Naive B cell (primary cell): Measurements from ENCODE around the gene GOLGA6L7. TPM values are rescaled to one million over a fixed set of nuclear protein-coding genes. Genes with fewer than 3 reads are reported as not detected.
"Not testable (repeated sequence)": the region's sequence is repeated elsewhere in the genome, so short reads cannot be mapped to it uniquely, and the experiment has no call there.

ENCODE experiments used
- ATAC-seq, 2 donors: fragments of 150-1000 bp; cut with Tn5 transposase; 2 replicates each; pipeline ENCODE4 v1.10.0; 2021; ENCODE audit warnings: low read depth in 2 of 2, mild to moderate bottlenecking in 2 of 2, moderate library complexity in 2 of 2
- DNase-seq: peaks from one replicate; pipeline ENCODE4 v3.0.0; 2022
- H3K27ac Mint-ChIP-seq, 6 donors: one replicate each; pipeline ENCODE4 v1.8.0; 2020 to 2022; ENCODE audit warnings: mild to moderate bottlenecking in 6 of 6, mixed read lengths in 6 of 6, moderate library complexity in 5 of 6, inconsistent platforms in 2 of 6
- H3K27me3 Mint-ChIP-seq, 3 donors: one replicate each; pipeline ENCODE4 v1.8.0; 2021 to 2022; ENCODE audit warnings: mixed read lengths in 3 of 3, mild to moderate bottlenecking in 1 of 3
- H3K36me3 Mint-ChIP-seq, 2 donors: one replicate each; pipeline ENCODE4 v1.8.0; 2020 to 2022; ENCODE audit warnings: mixed read lengths in 2 of 2, inconsistent platforms in 1 of 2, mild to moderate bottlenecking in 1 of 2
- H3K4me1 Mint-ChIP-seq, 3 donors: one replicate each; pipeline ENCODE4 v1.8.0; 2020 to 2022; ENCODE audit warnings: mixed read lengths in 3 of 3, inconsistent platforms in 1 of 3, mild to moderate bottlenecking in 1 of 3, moderate library complexity in 1 of 3
- H3K4me3 Mint-ChIP-seq, 8 donors: one replicate each; pipeline ENCODE4 v1.8.0; 2020 to 2022; ENCODE audit warnings: mild to moderate bottlenecking in 8 of 8, mixed read lengths in 8 of 8, moderate library complexity in 8 of 8, inconsistent platforms in 2 of 8
- H3K9me3 Mint-ChIP-seq, 7 donors: one replicate each; pipeline ENCODE4 v1.8.0; 2020 to 2022; ENCODE audit warnings: mixed read lengths in 7 of 7, mild to moderate bottlenecking in 5 of 7, inconsistent platforms in 2 of 7, moderate library complexity in 1 of 7
- polyA plus RNA-seq, 6 donors: library from polyadenylated mRNA; unstranded; fragments of 300-500 nt; fragmentation: Illumina TruSeq; gene quantifications; one replicate each; pipeline ENCODE4 v1.2.3, GENCODE V29; 2021; ENCODE audit warnings: low read depth in 6 of 6

The GOLGA6L7 gene
- polyA plus RNA-seq, 6 donors from 2014 or later, result not detected

DNA sequence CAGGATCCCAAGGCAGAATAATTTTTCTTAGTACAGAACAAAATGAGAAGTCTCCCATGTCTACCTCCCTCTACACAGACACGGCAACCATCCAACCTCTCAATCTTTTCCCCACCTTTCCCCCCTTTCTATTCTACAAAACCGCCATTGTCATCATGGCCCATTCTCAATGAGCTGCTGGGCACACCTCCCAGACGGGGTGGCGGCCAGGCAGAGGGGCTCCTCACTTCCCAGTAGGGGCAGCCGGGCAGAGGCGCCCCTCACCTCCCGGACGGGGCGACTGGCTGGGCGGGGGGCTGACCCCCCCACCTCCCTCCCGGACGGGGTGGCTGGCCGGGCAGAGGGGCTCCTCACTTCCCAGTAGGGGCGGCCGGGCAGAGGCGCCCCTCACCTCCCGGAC lies 827 bp upstream of the GOLGA6L7 start:
- not testable (repeated sequence) for DNase-seq, H3K27me3 Mint-ChIP-seq, H3K36me3 Mint-ChIP-seq, H3K9me3 Mint-ChIP-seq, H3K4me1 Mint-ChIP-seq, H3K4me3 Mint-ChIP-seq, ATAC-seq, H3K27ac Mint-ChIP-seq

DNA sequence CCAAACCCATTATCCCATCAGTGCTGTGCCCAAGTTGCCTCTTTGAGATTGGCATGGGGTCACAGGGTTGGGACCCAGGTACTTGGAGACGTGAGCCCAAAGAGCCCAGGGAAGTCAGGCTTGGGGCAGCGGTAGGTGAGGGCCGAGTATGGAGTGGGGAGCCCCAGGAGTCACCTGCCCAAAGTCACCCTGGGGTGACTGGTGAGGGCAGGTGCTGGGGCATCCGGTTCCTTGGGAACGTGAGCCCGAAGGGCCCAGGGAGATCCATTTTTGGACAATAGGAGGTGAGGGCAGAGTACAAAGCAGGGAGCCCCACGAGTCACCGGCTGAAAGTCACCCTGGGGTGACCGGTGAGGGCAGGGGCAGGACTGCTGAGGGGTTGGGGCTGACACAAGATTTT lies 485 bp downstream of the GOLGA6L7 start:
- H3K4me1 Mint-ChIP-seq, H3K36me3 Mint-ChIP-seq, ATAC-seq, DNase-seq, H3K9me3 Mint-ChIP-seq, H3K27ac Mint-ChIP-seq, H3K27me3 Mint-ChIP-seq: not testable (repeated sequence)
- peak overlapping the region in 1 of 8 donors; percentile 35 for H3K4me3 Mint-ChIP-seq

DNA sequence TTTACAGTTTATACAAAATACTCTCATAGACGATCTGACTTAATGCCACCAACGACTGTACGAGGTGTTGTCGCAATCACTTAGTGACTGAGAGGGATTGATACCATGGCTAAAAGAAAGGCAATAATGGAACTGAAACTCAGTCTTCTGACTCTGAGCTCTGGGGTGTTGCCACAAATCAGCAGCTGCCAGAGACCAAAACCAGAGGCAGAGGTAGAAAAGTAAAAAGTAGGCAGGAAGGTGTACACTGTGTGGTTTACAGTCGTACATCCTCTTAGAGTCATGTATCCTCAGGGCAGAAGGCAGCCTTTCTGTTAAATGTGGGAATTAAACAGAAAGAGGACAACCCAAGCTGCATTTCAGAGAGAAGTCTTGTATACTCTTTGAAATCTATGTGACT lies 1.2 kb downstream of the GOLGA6L7 start:
- not testable (repeated sequence) for H3K36me3 Mint-ChIP-seq, H3K27ac Mint-ChIP-seq, H3K27me3 Mint-ChIP-seq, DNase-seq, H3K4me1 Mint-ChIP-seq, H3K9me3 Mint-ChIP-seq, H3K4me3 Mint-ChIP-seq
- ATAC-seq, result peak in 1 of 2 donors; percentile 68

DNA sequence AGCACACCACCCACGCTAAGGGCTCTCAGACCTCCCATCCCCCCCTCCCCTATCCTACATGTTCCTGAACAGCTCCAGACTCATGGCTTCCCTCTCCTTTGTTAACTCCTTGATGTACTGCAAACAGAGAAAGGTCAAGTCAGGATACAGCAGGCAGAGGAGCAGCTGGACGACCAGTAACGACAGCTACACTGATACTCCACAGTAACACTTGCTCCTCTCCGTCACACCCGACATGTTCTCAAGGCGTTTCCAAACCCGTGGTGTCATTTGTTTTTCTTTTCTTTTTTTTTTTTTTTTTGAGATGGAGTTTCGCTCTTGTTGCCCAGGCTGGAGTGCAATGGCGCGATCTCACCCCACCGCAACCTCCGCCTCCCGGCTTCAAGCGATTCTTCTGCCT lies 4.3 kb downstream of the GOLGA6L7 start:
- H3K27ac Mint-ChIP-seq, H3K27me3 Mint-ChIP-seq, H3K9me3 Mint-ChIP-seq, H3K36me3 Mint-ChIP-seq, H3K4me3 Mint-ChIP-seq, ATAC-seq, DNase-seq, H3K4me1 Mint-ChIP-seq: not testable (repeated sequence)

DNA sequence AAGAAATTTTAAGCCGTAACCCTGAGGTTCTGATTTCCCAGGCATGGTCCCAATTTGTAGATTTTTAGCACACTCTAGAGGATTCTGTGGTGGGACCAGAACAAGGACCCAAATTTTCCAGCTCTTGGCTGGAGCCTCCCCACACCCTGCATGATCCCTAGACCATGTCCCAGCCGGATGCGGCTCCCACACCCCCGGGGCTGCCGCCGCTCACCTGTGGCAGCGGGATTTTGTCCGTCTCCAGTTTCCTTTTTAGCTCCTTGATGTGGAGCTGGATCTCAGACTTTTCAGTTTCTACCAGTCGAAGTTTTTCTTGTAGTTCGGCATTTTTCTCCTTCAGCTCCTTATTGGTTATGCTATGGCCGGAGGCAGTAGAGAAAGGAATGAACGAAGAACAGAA lies 4.9 kb downstream of the GOLGA6L7 start:
- not testable (repeated sequence) for H3K27ac Mint-ChIP-seq, H3K4me3 Mint-ChIP-seq, H3K4me1 Mint-ChIP-seq, H3K36me3 Mint-ChIP-seq, DNase-seq, H3K27me3 Mint-ChIP-seq, H3K9me3 Mint-ChIP-seq, ATAC-seq

DNA sequence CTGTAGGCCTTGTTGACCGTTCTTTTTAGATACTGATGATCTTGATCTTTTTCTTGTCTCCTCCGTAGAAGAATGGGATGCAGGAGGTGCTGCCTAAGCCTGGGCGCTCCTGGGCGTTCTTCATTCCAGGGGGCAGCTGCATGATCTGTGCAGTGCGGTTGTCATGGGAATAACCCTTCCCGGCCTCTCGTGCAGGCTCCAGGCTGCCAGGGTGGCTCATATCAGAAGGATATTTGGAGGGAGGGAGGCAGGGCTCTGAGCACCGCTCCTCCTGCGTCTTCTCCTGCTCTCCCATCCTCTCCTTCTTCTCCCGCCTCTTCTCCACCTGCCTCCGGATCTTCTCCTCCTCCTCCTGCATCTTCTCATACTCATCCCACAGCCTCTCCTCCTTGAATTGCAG lies 6.2 kb downstream of the GOLGA6L7 start:
- not testable (repeated sequence) for ATAC-seq, DNase-seq, H3K9me3 Mint-ChIP-seq, H3K4me3 Mint-ChIP-seq, H3K4me1 Mint-ChIP-seq, H3K36me3 Mint-ChIP-seq, H3K27me3 Mint-ChIP-seq, H3K27ac Mint-ChIP-seq

DNA sequence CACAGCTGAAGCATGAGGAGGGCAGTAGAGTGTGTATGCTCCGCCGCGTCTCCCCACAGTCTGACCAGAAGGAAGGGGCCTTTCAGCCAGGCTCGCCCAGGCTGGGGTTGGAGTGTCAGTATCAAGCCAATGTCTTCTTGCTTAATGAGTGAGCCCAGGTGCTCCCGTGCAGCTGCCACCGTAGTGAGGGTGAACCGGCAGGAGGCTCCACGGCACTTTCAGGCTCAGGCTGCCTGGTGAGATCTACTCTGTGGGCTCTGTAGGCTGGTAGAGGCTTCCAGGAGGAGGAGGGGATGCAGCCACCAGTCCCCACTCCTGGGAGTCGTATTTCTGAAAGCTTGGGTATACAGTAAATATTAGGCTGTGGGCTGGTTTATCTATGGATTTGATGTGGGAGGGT lies 8.2 kb downstream of the GOLGA6L7 start:
- H3K27ac Mint-ChIP-seq, H3K36me3 Mint-ChIP-seq, H3K27me3 Mint-ChIP-seq, H3K9me3 Mint-ChIP-seq, ATAC-seq, DNase-seq, H3K4me1 Mint-ChIP-seq, H3K4me3 Mint-ChIP-seq: not testable (repeated sequence)

DNA sequence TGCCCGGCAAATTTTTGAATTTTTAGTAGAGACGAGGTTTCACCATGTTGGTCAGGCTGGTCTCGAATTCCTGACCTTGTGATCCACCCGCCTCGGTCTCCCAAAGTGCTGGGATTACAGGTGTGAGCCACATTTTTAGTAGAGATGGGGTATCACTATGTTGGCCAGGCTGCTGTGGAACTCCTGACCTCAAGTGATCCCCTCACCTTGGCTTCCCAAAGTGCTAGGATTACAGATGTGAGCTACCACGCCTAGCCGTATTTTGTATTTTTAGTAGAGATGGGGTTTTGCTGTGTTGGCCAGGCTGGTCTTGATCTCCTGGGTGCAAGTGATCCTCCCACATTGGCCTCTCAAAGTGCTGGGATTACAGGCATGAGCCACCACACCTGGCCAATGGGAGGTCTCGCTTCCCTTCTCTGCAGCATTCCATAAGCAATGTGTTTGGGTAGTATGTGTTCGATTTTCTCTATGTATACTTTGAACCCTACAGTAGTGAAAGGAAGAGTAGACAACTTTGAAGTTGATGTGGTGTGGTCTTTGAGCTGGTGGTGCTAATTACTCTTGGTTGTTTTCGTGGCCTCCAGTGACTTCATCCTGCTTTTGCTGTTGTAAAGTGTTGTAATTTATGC lies 13.4 kb downstream of the GOLGA6L7 start:
- ATAC-seq, H3K9me3 Mint-ChIP-seq, H3K4me1 Mint-ChIP-seq, DNase-seq, H3K4me3 Mint-ChIP-seq, H3K36me3 Mint-ChIP-seq, H3K27ac Mint-ChIP-seq: not testable (repeated sequence)
- peaks cover 8 to 17% (median 12%) of the 10 kb centered on the region in 3 donors for H3K27me3 Mint-ChIP-seq

DNA sequence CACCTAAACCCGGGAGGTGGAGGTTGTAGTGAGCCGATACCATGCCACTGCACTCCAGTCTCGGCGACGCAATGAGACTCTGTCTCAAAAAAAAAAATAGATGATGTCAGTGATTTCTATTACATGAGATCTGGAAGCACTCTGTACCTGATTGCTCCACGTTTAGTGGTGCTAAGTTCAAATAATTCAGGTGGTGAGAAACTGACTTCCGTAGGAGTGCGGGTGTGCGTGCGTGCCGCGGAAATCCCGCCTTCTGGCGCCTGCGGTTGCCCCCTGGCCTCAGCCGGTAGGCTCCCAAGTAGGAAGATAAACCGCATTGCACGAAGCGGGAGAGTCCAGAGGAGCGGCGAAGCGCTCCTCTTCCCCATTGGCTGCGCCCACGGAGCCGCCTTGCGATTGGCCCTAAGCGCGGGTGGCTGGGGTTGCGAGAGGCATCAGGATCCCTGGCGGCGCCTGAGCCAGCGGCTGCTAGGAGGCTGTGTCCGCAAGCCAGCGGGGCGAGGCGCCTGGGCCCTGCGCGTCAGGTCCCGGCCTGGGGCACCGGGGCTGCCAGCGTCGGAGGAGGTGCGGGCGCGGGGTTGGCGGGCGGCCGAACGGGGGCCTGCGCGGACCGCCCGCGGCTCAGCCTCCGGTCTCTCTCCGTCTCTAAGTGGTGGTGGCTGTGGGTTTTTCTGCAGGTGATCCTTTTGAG lies 16.4 kb downstream of the GOLGA6L7 start:
- not testable (repeated sequence) for H3K4me1 Mint-ChIP-seq, H3K27ac Mint-ChIP-seq, ATAC-seq, H3K9me3 Mint-ChIP-seq, DNase-seq, H3K36me3 Mint-ChIP-seq
- Mint-ChIP-seq H3K27me3 (peaks cover 17 to 24% (median 19%) of the 10 kb centered on the region in 3 donors), H3K4me3 (peak overlapping the region in 6 of 8 donors; percentile 24 to 75 (median 55))

DNA sequence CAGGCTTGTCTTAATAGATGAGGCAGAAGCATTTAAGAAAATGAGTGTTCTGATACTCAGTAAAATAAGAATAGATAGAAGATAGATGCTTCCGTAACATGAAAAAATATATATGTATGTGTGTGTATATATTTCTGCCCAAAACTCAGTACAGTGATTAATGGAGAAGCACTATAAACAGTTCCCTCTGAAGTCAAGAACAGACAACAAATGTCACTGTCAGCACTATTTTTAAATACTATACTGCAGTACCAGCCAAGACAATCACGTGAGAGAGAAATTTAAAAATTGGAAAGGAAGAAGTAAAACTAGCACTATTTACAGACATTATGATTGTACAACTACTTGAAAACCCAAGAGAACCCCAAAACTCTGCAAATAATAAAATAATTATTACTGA lies 27.0 kb downstream of the GOLGA6L7 start:
- H3K4me1 Mint-ChIP-seq, H3K36me3 Mint-ChIP-seq, H3K27me3 Mint-ChIP-seq, H3K27ac Mint-ChIP-seq, H3K9me3 Mint-ChIP-seq, ATAC-seq, DNase-seq, H3K4me3 Mint-ChIP-seq: not testable (repeated sequence)

DNA sequence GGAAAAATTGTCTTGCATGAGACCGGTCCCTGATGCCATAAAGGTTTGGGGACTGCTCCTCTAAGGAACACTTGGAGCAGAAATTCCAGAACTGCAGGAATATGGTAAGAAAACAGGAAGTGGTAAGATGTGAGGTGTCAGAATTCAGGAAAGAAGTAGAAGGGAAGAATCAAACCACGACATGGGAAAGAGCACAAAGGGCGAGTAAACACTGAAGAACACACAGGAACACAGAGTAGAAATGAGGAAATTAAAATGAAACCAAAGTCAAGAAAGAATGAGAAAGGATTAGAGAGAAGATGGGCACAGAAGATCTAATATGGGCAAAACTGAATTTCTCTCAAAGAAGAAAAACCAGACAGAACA lies 28.5 kb downstream of the GOLGA6L7 start:
- H3K27me3 Mint-ChIP-seq, DNase-seq, H3K27ac Mint-ChIP-seq, H3K9me3 Mint-ChIP-seq, ATAC-seq, H3K36me3 Mint-ChIP-seq, H3K4me1 Mint-ChIP-seq, H3K4me3 Mint-ChIP-seq: not testable (repeated sequence)

DNA sequence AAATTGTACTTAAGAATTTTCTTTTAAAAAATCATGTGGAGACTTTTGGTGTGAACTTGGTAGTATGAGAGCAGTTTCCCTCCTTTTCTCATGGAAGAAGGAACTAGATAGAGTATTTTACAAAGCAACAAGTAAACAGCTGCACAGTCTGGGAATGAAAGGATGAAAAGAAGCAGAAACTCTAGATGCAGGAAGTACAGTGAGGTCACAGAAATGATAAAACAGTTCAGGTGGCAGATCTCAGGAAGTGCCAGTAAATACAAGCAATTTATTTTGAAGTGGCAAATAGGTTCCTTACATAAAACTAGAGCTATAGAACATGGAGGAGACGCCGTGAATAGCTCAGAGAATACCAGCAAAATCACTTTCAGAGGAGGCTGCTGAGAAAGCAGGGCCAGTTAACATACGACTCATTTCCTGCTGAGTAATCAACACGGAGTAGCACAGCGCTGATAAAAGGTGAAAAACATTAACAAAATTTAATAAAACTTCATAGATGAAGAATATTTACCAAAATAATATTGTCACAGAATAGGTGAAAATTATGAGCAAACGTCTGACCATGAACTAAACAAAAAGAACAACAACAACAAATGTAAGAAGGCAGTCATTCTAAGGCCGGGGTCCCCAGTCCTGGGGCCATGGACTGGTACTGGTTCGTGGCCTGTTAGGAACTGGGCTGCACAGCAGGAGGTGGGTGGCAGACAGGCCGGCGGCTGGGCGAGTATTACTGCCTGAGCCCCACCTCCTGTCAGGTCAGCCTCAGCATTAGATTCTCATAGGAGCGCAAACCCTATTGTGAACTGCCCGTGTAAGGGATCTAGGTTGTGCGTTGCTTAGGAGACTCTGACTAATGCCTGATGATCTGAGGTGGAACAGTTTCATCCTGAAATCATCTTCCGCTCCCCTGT lies 29.2 kb downstream of the GOLGA6L7 start:
- H3K27me3 Mint-ChIP-seq, DNase-seq, H3K4me3 Mint-ChIP-seq, H3K4me1 Mint-ChIP-seq, H3K9me3 Mint-ChIP-seq, ATAC-seq, H3K36me3 Mint-ChIP-seq, H3K27ac Mint-ChIP-seq: not testable (repeated sequence)

DNA sequence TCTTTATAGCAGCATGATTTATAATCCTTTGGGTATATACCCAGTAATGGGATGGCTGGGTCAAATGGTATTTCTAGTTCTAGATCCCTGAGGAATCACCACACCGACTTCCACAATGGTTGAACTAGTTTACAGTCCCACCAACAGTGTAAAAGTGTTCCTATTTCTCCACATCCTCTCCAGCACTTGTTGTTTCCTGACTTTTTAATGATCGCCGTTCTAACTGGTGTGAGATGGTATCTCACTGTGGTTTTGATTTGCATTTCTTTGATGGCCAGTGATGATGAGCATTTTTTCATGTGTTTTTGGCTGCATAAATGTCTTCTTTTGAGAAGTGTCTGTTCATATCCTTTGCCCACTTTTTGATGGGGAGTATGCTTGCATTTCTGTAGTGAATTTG lies 30.3 kb downstream of the GOLGA6L7 start:
- not testable (repeated sequence) for H3K9me3 Mint-ChIP-seq, H3K27me3 Mint-ChIP-seq, H3K36me3 Mint-ChIP-seq, DNase-seq, H3K4me1 Mint-ChIP-seq, H3K27ac Mint-ChIP-seq, ATAC-seq, H3K4me3 Mint-ChIP-seq

DNA sequence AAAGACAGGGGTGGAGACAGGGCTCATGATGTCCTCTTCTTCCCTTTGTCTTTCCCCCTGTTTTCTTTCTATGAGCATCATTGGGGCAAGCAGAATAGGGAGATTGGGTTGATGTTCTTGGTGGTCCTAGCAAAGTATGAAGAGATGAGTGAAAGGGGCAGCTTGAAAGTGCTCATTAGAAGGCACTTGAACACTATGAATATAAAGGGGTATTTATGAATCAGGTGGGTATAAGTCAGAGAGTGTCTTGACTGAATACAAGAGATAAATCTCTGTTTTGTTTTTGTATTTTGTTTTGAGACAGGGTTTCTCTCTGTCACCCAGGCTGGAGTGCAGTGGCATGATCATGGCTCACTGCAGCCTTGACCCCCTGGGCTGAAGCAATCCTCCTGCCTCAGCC lies 34.4 kb downstream of the GOLGA6L7 start:
- not testable (repeated sequence) for H3K36me3 Mint-ChIP-seq, DNase-seq, H3K4me3 Mint-ChIP-seq, H3K9me3 Mint-ChIP-seq, H3K4me1 Mint-ChIP-seq, H3K27me3 Mint-ChIP-seq, ATAC-seq
- H3K27ac Mint-ChIP-seq, result peak overlapping the region in 1 of 6 donors; percentile 5
